GM18867 (cell line): ENCODE data around the gene CDC42.

Source experiments
- ATAC-seq: cut with Tn5 transposase; IDR thresholded peaks from one replicate; pipeline ENCODE4 v1.9.1; 2021; ENCODE audit warnings: mild to moderate bottlenecking, moderate library complexity; ENCODE audit not compliant: unreplicated experiment

The CDC42 gene

DNA sequence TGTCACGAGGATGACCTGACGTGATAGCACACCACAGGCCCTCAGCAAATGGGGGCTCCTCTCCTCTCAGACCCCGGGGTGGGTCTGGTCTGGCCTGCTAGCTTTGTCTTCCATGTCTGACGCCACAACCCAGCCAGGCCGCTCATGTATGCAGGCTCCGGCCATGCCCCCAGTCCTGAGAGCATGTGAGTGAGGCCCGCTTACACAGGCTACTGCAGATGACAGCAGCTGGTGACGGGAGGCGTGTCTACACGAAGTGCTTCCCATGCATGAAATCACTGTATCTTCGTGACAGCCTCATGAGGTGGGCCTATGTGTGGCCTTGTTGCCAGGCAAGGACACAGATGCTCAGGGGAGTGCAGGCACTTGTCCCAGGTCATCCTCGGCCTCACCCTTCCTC, 74.0 kb downstream of the CDC42 start:
- no peak for ATAC-seq

- no peak for ATAC-seq
Observed at GRCh38 chr1:22127248-22127647, 74.7 kb downstream of the CDC42 start.

GRCh38 chr1:22127731-22128130, 75.2 kb downstream of the CDC42 start:
- ATAC-seq, result no peak

DNA sequence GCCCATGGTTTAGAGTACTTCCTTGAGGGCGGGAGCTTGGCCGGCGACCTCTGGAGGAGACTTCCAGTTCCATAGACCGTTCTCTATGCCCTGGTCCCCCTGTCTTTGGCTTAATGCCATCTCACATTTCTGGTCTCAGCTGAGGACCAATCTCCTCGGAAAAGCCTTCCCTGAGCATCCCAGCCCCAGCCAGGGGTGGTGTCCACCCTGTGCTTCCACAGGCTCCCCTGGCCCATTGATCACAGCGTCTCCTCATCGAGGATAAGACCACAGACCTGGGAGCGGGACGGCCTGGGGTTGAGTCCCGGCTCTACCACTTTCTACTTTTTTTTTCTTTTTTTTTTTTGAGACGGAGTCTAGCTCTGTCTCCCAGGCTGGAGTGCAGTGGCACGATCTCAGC, 75.9 kb downstream of the CDC42 start:
- ATAC-seq, result no peak

DNA sequence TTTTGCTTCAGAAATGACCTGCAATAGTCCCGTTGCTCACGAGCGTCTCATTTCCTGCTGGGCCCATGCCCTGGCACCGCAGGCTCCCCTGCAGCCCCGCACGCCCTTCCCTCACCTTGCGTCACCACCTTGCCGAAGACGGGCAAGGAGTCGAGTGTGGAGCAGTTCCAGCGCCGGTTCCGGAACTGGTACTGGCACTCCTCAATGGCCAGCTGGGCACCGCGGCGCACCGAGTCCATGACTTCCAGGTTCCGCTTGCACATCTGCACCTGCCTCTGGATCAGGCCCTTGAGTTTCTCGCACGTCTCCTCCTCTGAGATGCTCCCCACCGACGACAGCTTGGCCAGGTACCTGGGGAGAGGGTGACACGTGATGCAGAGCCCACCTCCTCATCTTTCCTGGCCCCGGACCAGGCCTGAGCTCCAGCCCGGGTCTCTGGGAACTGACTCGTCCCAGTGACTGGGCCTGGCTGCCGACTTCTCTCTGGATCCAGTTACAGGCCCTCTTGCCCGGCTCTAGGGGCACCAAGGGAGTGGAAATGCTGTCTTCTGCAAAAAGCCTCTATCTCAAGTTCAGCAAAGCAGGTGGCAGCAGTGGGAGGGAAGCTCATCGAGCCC, 77.1 kb downstream of the CDC42 start:
- no peak for ATAC-seq

GRCh38 chr1:22131062-22131461, 78.6 kb downstream of the CDC42 start:
- no peak for ATAC-seq

DNA sequence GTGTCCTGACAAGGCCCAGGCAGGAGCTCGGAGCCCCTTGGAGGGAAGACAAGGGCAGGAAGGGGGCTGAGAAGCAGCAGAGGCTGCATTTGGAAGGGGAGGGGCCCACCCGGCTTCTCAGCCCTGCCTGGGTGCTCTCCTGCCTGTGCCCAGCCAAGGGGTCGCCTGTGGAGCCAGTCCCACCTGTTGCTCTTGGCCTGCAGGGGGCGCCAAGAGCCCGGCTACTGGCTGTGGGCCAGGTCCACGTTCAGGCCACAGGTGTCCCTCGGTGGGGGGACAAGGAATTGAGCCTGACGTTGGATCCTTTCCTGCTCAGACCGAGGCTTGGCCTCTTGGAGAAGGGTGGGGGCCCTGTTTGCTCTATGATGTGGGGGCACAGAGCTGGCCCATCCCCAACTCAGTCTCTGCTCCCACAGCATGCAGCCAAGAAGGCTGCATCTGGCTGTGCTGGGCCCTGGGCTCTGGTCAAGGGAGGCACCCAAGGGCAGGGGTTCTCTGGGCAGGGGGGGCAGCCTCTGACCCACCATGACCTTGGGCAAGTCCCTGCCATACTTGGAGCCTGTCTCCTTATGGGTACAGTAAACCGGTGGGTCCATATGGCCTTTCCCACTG, 79.5 kb downstream of the CDC42 start:
- no peak for ATAC-seq

DNA sequence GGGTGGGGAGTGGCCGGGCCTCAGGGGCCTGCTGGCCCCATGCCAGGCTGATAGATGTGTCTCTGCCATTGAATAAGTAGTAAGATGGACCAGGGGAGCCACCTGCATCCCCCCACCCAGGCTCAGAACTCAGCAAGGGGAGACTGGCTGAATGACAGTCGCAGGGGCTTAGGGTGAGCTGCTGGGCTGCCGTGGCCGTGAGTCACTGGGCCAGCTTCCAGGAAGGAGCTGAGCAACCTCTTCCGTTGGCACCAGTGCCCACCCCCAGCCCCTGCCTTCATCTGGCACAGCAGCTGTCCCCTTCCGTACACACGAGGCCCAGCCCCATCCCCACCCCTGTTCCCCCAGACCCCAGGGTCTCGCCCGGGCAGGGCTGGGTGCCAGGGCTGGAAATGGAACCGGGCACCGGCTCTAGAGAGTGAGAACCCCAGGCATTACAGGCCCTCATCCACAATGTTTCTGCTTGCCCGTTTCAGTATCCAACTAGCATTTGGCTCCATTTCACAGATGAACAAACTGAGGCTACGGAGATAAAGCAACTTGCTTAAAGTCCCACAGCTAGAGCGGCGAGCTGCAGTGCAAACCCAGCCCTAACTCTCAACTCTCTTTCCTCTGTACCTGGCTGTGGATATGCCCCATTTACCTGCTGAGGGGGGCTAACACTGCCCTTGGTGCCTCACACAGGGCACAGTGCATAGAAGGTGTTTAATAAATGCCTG, 80.2 kb downstream of the CDC42 start:
- ATAC-seq, result no peak

DNA sequence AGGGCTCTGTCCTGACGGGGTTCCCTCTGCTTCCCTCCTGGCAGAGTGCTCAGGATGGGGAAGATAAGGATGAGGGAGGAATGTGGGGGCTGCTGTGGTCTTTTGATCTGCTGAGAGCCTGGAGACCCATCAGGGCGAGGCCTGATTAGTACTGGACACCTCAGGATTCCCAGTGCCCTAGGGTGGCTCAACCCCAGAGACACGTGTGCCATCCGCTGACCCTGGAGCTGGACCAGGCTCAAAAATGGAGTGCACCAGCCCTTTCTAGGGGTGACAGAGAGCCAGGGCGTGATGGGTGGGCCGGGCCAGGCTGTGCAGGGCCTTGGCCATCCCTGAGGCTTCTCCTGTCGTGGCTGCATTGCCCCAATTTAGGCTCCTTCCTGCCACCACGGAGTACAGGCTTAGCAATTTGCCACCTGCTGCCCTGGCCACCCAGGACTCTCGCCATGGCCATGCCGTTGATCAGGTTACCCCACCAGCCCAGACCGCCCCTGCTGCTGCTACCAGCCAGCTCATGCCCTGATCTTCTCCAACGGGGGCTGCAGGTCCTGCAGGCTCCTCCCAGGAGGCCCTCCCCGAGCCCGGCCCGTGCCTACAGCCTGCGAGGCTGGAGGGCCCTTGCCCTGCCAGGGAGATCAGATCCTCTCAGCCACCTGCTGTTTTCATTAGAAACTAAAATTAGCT, 80.9 kb downstream of the CDC42 start:
- ATAC-seq, result no peak

- ATAC-seq, result no peak
Observed at GRCh38 chr1:22133931-22134324, 81.4 kb downstream of the CDC42 start.

DNA sequence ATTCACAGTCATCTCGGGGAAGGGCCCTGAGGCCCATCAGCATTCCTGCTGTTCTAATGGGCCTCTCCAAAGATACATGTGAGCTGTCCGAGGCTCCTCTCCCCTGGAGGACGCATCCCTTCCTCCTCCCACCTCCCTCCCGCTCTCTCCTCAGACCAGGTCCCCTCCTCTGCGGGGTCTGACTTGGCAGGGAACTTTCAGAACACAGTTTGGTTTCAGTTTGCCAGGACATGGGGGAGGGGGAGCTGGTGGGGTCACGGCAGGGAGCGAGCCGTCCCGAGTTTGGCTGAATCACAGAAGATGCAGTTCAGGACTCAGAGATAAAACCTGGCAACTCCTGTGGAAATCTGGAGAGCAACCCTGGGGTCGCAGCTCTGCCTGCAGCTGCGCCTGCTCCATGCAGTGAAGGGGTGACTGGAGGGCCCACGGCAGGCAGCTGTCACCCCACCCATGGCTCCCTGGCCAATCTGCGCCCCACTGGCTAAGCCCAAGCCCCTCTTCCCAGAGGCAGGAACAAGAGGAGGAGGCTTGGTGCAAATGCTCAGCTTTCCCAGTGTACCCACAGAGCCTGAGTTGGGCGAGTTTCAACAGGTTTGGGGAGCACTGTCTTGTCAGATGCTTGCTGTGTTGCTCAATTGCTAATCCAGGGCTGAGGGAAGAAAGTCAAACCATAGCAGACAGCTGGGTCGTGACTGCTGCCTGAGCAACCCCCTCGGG, 84.7 kb downstream of the CDC42 start:
- no peak for ATAC-seq

DNA sequence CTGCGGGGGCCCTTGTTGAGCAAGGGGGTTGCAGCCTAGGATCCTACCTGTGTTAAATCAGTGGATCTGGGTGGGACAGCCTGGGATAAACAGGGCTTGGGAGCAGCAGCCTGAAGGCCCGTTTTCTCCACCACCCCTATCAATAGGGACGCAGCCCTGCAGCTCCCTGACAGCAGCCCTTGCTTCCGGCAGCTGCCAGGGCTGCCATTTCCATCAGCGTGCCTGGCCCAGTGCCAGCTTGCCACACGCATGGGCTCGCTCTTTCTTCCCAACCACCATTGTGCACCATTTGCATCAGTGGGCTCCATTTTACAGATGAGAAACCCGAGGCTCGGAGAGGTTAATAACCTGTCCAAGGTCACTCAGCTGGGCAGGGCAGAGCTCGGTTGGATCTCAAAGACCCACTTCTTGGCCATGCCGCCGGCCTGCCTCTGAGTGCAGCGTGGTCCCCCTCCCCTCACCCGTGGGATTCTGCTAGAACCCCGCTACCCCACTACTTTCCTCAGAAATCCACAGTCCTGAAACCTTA, 86.6 kb downstream of the CDC42 start:
- ATAC-seq, result no peak

GRCh38 chr1:22139817-22140216, 87.3 kb downstream of the CDC42 start:
- no peak for ATAC-seq
